Liver (tissue), 3 donors: ENCODE results near the gene RBM47.

ENCODE experiments used
- FOXA2 ChIP-seq: IDR thresholded peaks from 2 replicates; pipeline ENCODE4 v1.6.1; 2016; ENCODE audit warnings: antibody characterized with exemption
- RAD21 ChIP-seq, 2 donors: IDR thresholded peaks; 2 replicates each; pipeline ENCODE4 v1.6.1; 2016; ENCODE audit warnings: antibody characterized with exemption in 2 of 2, mild to moderate bottlenecking in 2 of 2
- TAF1 ChIP-seq: conservative IDR thresholded peaks from 2 replicates; pipeline ENCODE4 v1.6.1; 2016; ENCODE audit warnings: antibody characterized with exemption, mild to moderate bottlenecking
- YY1 ChIP-seq: IDR thresholded peaks from 2 replicates; pipeline ENCODE4 v1.6.1; 2016; ENCODE audit warnings: antibody characterized with exemption, mild to moderate bottlenecking
- TF ChIP-seq, protein P1 (sequence below): fragments of 150-350 bp; IDR thresholded peaks from 2 replicates; pipeline ENCODE4 v1.5.1; 2017; ENCODE audit warnings: improper control_type of control experiment, low read depth, low read length; ENCODE audit not compliant: missing input control
- TF ChIP-seq, protein P2 (sequence below): IDR thresholded peaks from 2 replicates; pipeline ENCODE4 v1.6.1; 2016; ENCODE audit warnings: antibody characterized with exemption, mild to moderate bottlenecking
- TF ChIP-seq, protein P3 (sequence below): IDR thresholded peaks from 2 replicates; pipeline ENCODE4 v1.6.1; 2016; ENCODE audit warnings: antibody characterized with exemption
- donor health status: healthy.
- donor health status: healthy.

DNA sequence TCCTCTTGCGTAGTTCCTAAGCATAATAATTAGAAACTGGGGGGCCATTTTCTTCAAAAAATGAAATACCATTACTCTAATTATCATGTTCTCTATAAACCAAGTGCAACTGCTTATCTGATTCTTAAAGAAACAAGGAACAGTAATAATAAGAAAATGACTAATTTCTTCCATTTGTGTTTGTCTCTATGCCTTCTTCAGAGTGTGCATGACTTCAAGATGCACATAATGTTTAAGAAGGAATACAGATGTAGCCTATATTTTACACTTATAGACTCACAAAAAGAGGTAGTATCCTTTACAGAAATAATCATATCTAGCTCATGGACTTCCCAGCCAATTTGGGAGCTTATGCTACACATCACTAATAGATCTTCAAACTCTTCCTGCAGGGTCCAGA lies 162.9 kb downstream of the RBM47 start:
- TF ChIP-seq, protein P1, sequence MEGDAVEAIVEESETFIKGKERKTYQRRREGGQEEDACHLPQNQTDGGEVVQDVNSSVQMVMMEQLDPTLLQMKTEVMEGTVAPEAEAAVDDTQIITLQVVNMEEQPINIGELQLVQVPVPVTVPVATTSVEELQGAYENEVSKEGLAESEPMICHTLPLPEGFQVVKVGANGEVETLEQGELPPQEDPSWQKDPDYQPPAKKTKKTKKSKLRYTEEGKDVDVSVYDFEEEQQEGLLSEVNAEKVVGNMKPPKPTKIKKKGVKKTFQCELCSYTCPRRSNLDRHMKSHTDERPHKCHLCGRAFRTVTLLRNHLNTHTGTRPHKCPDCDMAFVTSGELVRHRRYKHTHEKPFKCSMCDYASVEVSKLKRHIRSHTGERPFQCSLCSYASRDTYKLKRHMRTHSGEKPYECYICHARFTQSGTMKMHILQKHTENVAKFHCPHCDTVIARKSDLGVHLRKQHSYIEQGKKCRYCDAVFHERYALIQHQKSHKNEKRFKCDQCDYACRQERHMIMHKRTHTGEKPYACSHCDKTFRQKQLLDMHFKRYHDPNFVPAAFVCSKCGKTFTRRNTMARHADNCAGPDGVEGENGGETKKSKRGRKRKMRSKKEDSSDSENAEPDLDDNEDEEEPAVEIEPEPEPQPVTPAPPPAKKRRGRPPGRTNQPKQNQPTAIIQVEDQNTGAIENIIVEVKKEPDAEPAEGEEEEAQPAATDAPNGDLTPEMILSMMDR, result no peak
- TF ChIP-seq, protein P2, sequence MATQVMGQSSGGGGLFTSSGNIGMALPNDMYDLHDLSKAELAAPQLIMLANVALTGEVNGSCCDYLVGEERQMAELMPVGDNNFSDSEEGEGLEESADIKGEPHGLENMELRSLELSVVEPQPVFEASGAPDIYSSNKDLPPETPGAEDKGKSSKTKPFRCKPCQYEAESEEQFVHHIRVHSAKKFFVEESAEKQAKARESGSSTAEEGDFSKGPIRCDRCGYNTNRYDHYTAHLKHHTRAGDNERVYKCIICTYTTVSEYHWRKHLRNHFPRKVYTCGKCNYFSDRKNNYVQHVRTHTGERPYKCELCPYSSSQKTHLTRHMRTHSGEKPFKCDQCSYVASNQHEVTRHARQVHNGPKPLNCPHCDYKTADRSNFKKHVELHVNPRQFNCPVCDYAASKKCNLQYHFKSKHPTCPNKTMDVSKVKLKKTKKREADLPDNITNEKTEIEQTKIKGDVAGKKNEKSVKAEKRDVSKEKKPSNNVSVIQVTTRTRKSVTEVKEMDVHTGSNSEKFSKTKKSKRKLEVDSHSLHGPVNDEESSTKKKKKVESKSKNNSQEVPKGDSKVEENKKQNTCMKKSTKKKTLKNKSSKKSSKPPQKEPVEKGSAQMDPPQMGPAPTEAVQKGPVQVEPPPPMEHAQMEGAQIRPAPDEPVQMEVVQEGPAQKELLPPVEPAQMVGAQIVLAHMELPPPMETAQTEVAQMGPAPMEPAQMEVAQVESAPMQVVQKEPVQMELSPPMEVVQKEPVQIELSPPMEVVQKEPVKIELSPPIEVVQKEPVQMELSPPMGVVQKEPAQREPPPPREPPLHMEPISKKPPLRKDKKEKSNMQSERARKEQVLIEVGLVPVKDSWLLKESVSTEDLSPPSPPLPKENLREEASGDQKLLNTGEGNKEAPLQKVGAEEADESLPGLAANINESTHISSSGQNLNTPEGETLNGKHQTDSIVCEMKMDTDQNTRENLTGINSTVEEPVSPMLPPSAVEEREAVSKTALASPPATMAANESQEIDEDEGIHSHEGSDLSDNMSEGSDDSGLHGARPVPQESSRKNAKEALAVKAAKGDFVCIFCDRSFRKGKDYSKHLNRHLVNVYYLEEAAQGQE, result no peak
- TF ChIP-seq TAF1 (no peak), FOXA2 (no peak), RAD21 (IDR thresholded peaks at IDR 0.05) (no peak), YY1 (no peak)
- TF ChIP-seq, protein P3, sequence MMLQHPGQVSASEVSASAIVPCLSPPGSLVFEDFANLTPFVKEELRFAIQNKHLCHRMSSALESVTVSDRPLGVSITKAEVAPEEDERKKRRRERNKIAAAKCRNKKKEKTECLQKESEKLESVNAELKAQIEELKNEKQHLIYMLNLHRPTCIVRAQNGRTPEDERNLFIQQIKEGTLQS, result no peak
